Activated naive CD8-positive, alpha-beta T cell treated with anti-CD3 and anti-CD28 coated beads, Interleukin-2, amount 50 U/mL, for 24 hours (primary cell): ENCODE data around the gene GABPB2.

Experiments
- ATAC-seq: fragments of 150-1000 bp; cut with Tn5 transposase; one replicate; pipeline ENCODE4 v1.10.0; 2021
- DNase-seq: peaks from one replicate; pipeline ENCODE4 v3.0.0; 2021
- H3K27ac Mint-ChIP-seq: one replicate; pipeline ENCODE4 v1.8.0; 2021; ENCODE audit warnings: mild to moderate bottlenecking, mixed read lengths
- H3K27me3 Mint-ChIP-seq: one replicate; pipeline ENCODE4 v1.8.0; 2021; ENCODE audit warnings: mixed read lengths
- H3K36me3 Mint-ChIP-seq: one replicate; pipeline ENCODE4 v1.8.0; 2021; ENCODE audit warnings: low read depth, mixed read lengths
- H3K4me1 Mint-ChIP-seq: one replicate; pipeline ENCODE4 v1.8.0; 2021; ENCODE audit warnings: mixed read lengths
- H3K4me3 Mint-ChIP-seq: one replicate; pipeline ENCODE4 v1.8.0; 2021; ENCODE audit warnings: mild to moderate bottlenecking, moderate library complexity, mixed read lengths
- H3K9me3 Mint-ChIP-seq: one replicate; pipeline ENCODE4 v1.8.0; 2021; ENCODE audit warnings: mixed read lengths

GABPB2 gene

DNA sequence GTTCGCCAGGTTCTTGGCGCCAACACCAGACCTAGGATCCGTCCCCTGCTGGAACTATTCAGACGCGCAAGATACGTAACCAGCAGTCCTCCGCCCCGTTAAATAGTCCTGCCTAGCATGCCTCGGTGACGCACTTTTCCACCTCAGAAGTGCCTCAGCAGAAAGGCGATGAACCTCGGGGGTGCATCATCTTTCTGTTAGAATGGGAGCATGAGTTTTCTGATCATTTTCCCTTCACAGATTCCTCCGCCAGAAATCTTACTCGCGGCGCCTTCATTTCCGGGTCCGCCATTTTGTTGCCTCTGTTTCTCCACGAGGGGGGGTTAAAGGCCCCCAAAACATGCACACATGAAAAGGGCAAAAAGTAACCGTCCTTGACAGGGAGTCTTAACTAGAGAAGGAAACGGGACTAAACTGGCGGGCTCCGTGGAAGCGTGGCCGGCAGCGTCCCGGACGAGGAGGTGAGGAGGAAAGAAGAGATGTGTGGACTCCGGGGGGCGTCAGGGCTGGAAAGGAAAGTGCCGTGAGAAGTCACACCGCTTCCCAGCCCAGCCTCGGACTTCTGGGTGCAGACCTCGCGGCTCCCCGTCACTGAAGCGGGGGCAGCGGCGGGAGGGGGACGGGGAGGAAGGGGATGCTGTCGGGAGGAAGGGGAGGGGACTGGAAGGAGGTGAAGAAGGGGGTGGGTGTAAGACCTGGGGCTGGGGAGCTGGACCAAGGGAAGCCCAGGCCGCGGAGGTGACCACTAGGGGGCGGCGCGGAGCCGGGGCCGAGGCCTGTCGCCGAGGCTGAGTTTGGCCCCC is at the start of gene GABPB2:
TSS of gene GABPB2 (plus strand) at position 288 of the 803 bp plus-strand sequence. CDS start 17,429 bp downstream, outside the sequence.
- Mint-ChIP-seq H3K27ac (peak within 1 kb of the TSS; percentile 99), H3K4me3 (peak within 1 kb of the TSS; percentile 97), H3K4me1 (peaks cover 33% of the 10 kb centered on the region), H3K36me3 (peaks cover 16% of the 10 kb centered on the region), H3K9me3 (no peaks in the 10 kb centered on the region), H3K27me3 (no peaks in the 10 kb centered on the region)
- peak; percentile 93 for ATAC-seq
- DNase-seq, result peak; percentile 94

DNA sequence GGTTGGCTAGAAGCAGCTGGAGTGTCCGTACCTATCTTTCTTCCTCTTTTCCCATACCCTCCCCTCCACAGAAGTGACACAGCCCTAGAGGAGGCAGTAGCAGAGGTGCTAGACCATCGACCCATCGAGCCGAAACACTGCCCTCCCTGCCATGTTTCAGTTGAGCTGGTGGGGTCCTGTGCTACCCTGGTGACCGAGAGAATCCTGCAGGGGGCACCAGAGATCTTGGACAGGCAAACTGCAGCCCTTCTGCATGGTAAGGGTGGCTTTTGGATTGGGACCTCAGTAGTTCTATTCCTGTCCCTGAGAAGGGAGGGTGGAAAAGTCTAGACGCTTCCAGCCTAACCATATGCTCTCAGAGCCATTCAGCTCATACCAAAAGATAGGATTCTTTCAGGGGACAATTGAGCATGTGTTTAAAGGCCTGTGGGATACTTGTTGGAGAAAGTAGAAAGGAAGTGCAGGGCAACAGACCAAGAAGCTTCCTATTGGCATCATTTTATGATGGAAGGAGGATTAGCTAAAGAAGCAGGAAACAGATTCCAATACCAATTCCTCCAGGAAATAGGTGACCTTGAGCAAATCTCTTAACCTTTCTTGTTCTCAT is 45.9 kb upstream of the GABPB2 start:
- H3K4me3 Mint-ChIP-seq, result no peak overlapping the region
- peak; percentile 86 for DNase-seq

DNA sequence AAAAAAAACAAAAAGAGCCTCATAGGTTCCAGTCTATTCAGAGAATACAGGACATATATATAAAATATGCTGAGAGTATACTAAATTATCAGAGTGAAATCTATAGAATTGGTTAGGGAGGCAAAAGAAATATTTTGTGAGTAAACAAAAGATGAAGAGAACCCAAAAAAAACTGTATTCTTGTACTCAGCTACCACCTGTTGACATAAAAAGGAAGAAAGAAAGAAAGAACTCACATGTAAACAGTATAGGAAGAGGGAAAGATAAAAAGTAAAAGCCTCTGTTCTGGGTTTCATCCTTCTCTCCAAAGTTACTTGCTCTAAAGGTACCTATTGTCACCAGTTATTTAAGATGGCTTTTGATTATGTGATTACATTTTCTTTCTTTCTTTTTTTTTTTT is 44.1 kb upstream of the GABPB2 start:
- no peak overlapping the region for H3K4me3 Mint-ChIP-seq
- no peaks in the 10 kb centered on the region for H3K27me3 Mint-ChIP-seq
- no peak overlapping the region for H3K27ac Mint-ChIP-seq
- peaks cover 16% of the 10 kb centered on the region for H3K36me3 Mint-ChIP-seq
- ATAC-seq, result no peak
- peaks cover 5% of the 10 kb centered on the region for H3K4me1 Mint-ChIP-seq
- H3K9me3 Mint-ChIP-seq, result no peaks in the 10 kb centered on the region
- DNase-seq, result no peak

More for the DNA sequence above, 45.9 kb upstream of the GABPB2 start:
- peaks cover 5% of the 10 kb centered on the region for H3K4me1 Mint-ChIP-seq
- peaks cover 15% of the 10 kb centered on the region for H3K36me3 Mint-ChIP-seq
- H3K27me3 Mint-ChIP-seq, result no peaks in the 10 kb centered on the region
- H3K9me3 Mint-ChIP-seq, result no peaks in the 10 kb centered on the region
- peak; percentile 99 for ATAC-seq
- no peak overlapping the region for H3K27ac Mint-ChIP-seq

DNA sequence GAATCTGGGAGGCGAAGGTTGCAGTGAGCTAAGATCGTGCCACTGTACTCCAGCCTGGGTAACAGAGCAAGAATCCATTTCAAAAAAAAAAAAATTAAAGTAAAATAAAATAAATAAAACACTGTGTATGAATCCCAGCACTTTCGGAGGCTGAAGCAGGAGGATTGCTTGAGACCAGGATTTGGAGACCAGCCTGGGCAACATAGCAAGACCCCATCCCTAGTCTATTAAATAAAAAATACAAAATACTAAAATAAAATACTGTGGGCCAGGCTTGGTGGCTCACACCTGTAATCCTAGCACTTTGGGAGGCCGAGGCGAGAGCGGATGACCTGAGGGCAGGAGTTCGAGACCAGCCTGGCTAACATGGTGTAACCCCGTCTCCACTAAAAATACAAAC is 38.4 kb upstream of the GABPB2 start:
- ATAC-seq (no peak), DNase-seq (no peak)
- H3K9me3 Mint-ChIP-seq, result no peaks in the 10 kb centered on the region
- no peaks in the 10 kb centered on the region for H3K27me3 Mint-ChIP-seq
- no peaks in the 10 kb centered on the region for H3K4me1 Mint-ChIP-seq
- peaks cover 17% of the 10 kb centered on the region for H3K36me3 Mint-ChIP-seq
- no peak overlapping the region for H3K4me3 Mint-ChIP-seq
- no peak overlapping the region for H3K27ac Mint-ChIP-seq

DNA sequence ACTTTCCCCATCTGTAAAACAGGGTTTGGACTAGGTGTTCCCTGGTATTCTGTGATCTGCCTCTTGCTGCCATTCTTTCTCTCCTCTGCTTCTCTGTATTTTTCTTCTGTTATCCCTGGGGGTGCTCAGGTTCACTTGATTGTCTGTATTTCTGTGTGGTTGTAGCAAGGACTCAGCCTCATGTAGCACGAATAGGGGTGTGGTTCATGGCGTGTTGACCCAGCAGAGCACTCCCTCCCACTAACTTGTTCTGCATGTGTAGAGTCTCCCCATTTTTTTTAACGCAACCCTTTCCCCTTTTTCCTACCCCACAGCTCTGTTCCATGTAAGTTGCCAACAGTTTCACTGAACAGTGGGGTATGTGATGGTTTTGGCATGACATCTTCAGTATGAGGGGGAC is 35.4 kb upstream of the GABPB2 start:
- no peaks in the 10 kb centered on the region for H3K27me3 Mint-ChIP-seq
- no peak for DNase-seq
- H3K36me3 Mint-ChIP-seq, result peaks cover 11% of the 10 kb centered on the region
- H3K4me3 Mint-ChIP-seq, result no peak overlapping the region
- no peak for ATAC-seq
- no peak overlapping the region for H3K27ac Mint-ChIP-seq
- H3K9me3 Mint-ChIP-seq, result no peaks in the 10 kb centered on the region
- H3K4me1 Mint-ChIP-seq, result no peaks in the 10 kb centered on the region

DNA sequence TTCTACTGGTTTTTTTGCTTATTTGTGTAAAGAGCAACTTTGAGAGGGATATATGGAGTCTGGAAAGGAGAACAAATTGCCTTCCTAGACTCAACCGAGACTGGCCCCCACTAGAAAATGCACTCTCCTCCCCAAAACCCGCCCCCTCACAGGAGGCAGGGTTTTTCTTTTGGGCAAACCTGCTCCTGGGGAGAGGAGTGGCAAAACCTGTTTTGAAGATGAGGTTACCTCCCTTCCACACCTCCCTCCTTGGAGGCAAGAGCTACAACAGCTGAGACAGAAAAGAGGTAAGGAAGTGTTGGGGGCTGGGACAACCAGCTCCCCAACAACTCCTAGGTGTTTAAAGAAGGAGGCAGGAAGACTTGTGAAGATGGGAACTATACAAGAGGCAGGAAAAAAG is 34.2 kb upstream of the GABPB2 start, which contains the start of gene BNIPL:
TSS of gene BNIPL (plus strand) at position 231 of the 400 bp plus-strand sequence. CDS start at position 371, 140 bp downstream.
- ATAC-seq (no peak), DNase-seq (no peak)
- Mint-ChIP-seq H3K4me3 (no peak within 1 kb of the TSS), H3K9me3 (no peaks in the 10 kb centered on the region), H3K4me1 (no peaks in the 10 kb centered on the region), H3K36me3 (peaks cover 10% of the 10 kb centered on the region), H3K27ac (no peak within 1 kb of the TSS), H3K27me3 (no peaks in the 10 kb centered on the region)

DNA sequence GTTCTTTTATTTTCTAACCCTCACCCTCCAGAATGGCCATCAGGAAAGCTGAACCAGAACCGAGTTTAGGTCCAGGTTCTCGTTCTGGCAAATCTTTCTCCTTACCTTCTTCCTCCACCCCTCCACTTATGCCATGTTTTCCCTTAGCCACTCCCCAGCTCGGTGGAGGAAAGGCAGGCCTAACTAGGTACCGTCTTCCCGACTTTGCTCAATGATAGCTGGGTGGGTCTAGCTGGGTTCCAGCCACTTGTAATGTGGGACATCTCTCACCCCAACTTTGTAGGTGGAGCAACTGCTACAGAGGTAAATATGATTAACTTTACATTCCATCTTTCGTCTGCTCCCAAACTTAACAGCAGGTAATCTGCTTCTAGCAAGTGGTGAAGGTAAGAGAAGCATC is 33.5 kb upstream of the GABPB2 start:
- DNase-seq, result no peak
- H3K4me1 Mint-ChIP-seq, result no peaks in the 10 kb centered on the region
- no peak overlapping the region for H3K4me3 Mint-ChIP-seq
- H3K9me3 Mint-ChIP-seq, result no peaks in the 10 kb centered on the region
- no peaks in the 10 kb centered on the region for H3K27me3 Mint-ChIP-seq
- H3K36me3 Mint-ChIP-seq, result peaks cover 8% of the 10 kb centered on the region
- H3K27ac Mint-ChIP-seq, result no peak overlapping the region
- no peak for ATAC-seq

DNA sequence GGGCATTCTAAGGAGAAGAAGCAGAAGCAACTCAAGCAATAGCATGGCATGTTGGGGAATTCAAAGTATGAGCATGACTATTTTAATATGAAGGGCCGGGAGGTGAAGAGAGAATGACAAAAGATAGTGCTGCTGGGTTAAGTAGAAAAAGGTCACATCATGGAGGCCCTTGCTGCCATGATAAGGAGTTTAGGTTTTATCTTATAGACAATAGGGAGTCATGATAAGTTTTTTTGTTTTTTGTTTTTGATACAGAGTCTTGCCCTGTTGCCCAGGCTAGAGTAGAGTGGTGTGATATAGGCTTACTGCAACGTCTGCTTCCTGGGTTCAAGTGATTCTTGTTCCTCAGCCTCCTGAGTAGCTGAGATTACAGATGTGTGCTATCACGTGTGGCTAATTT is 31.0 kb upstream of the GABPB2 start:
- DNase-seq (no peak), ATAC-seq (no peak)
- peaks cover 5% of the 10 kb centered on the region for H3K36me3 Mint-ChIP-seq
- H3K9me3 Mint-ChIP-seq, result no peaks in the 10 kb centered on the region
- H3K4me1 Mint-ChIP-seq, result peaks cover 6% of the 10 kb centered on the region
- H3K4me3 Mint-ChIP-seq, result no peak overlapping the region
- no peaks in the 10 kb centered on the region for H3K27me3 Mint-ChIP-seq
- no peak overlapping the region for H3K27ac Mint-ChIP-seq

DNA sequence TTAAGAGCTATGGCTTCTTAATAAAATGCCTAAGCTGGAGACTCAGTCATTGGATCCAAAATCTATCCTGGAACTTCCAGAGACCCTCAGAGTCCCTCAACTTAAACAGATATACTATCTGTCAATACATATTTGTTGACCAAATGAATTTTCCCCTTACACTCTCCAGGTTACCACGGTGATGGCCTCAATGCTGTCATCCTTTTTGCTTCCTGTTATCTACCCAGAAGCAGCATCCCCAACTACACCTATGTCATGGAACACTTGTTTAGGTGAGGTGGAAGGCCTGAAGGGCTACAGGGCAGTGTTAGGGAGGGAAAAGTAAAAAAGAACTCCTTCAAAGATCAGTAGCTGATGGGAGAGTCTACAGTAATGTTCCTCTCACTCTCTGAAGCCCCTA is 27.4 kb upstream of the GABPB2 start:
- DNase-seq (no peak), ATAC-seq (no peak)
- Mint-ChIP-seq H3K4me3 (no peak overlapping the region), H3K27me3 (no peaks in the 10 kb centered on the region), H3K36me3 (peaks cover 2% of the 10 kb centered on the region), H3K4me1 (peaks cover 22% of the 10 kb centered on the region), H3K27ac (no peak overlapping the region), H3K9me3 (no peaks in the 10 kb centered on the region)

DNA sequence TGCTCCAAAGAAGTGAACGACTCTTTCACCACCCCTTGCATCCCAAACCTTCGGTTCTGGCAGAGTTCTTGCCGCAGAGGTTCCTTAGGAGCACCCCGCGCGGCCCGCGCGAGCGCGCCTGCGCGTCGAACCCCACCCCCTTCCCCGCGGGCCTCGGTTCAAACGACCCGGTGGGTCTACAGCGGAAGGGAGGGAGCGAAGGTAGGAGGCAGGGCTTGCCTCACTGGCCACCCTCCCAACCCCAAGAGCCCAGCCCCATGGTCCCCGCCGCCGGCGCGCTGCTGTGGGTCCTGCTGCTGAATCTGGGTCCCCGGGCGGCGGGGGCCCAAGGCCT is 23.0 kb upstream of the GABPB2 start, which contains the start of gene C1orf56:
TSS of gene C1orf56 (plus strand) at position 161 of the 334 bp plus-strand sequence. CDS start at position 258, 97 bp downstream.
- peak; percentile 71 for DNase-seq
- no peaks in the 10 kb centered on the region for H3K9me3 Mint-ChIP-seq
- ATAC-seq, result peak; percentile 69

DNA sequence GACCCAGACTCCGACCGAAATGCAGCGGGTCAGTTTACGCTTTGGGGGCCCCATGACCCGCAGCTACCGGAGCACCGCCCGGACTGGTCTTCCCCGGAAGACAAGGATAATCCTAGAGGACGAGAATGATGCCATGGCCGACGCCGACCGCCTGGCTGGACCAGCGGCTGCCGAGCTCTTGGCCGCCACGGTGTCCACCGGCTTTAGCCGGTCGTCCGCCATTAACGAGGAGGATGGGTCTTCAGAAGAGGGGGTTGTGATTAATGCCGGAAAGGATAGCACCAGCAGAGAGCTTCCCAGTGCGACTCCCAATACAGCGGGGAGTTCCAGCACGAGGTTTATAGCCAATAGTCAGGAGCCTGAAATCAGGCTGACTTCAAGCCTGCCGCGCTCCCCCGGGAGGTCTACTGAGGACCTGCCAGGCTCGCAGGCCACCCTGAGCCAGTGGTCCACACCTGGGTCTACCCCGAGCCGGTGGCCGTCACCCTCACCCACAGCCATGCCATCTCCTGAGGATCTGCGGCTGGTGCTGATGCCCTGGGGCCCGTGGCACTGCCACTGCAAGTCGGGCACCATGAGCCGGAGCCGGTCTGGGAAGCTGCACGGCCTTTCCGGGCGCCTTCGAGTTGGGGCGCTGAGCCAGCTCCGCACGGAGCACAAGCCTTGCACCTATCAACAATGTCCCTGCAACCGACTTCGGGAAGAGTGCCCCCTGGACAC is 22.5 kb upstream of the GABPB2 start:
- Mint-ChIP-seq H3K27me3 (no peaks in the 10 kb centered on the region), H3K4me1 (peaks cover 37% of the 10 kb centered on the region)

More for the DNA sequence above, 23.0 kb upstream of the GABPB2 start, which contains the start of gene C1orf56:
- Mint-ChIP-seq H3K36me3 (peaks cover 27% of the 10 kb centered on the region), H3K27me3 (no peaks in the 10 kb centered on the region), H3K4me3 (peak within 1 kb of the TSS; percentile 88), H3K27ac (peak within 1 kb of the TSS; percentile 87), H3K4me1 (peaks cover 40% of the 10 kb centered on the region)

DNA sequence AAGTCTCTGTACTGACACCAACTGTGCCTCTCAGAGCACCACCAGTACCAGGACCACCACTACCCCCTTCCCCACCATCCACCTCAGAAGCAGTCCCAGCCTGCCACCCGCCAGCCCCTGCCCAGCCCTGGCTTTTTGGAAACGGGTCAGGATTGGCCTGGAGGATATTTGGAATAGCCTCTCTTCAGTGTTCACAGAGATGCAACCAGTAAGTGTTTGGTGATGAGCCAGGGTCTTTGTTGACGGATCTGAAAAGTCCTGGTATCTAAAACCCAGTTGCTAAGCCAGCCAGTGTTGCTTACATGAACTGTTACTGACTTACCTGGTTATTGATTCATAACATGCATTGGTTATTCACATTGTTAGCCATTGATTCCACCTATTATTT is 21.9 kb upstream of the GABPB2 start:
- Mint-ChIP-seq H3K9me3 (no peaks in the 10 kb centered on the region), H3K27ac (no peak overlapping the region), H3K27me3 (no peaks in the 10 kb centered on the region), H3K4me1 (peaks cover 34% of the 10 kb centered on the region), H3K36me3 (peaks cover 34% of the 10 kb centered on the region), H3K4me3 (peak overlapping the region; percentile 88)
- no peak for ATAC-seq
- DNase-seq, result no peak

More for the DNA sequence above, 22.5 kb upstream of the GABPB2 start:
- H3K27ac Mint-ChIP-seq, result peak overlapping the region; percentile 87
- peak; percentile 62 for DNase-seq
- peak overlapping the region; percentile 88 for H3K4me3 Mint-ChIP-seq
- ATAC-seq, result peak; percentile 83
- peaks cover 29% of the 10 kb centered on the region for H3K36me3 Mint-ChIP-seq
- no peaks in the 10 kb centered on the region for H3K9me3 Mint-ChIP-seq

DNA sequence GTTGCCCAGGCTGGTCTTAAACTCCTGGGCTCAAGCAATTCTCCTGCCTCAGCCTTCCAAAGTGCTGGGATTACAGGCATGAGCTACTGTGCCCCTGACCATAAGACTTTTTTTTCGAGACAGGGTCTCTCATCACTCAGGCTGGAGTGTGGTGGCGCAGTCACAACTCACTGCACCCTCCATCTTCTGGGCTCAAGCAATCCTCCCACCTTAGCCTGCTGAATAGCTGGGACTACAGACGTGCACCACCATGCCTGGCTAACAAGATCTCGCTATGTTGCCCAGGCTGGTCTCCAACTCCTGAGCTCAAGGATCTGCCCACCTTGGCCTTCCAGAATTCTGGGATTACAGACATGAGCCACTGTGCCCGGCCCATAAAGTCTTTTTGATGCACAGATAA is 21.1 kb upstream of the GABPB2 start:
- Mint-ChIP-seq H3K4me1 (peaks cover 40% of the 10 kb centered on the region), H3K36me3 (peaks cover 42% of the 10 kb centered on the region), H3K27ac (peak overlapping the region; percentile 31)

DNA sequence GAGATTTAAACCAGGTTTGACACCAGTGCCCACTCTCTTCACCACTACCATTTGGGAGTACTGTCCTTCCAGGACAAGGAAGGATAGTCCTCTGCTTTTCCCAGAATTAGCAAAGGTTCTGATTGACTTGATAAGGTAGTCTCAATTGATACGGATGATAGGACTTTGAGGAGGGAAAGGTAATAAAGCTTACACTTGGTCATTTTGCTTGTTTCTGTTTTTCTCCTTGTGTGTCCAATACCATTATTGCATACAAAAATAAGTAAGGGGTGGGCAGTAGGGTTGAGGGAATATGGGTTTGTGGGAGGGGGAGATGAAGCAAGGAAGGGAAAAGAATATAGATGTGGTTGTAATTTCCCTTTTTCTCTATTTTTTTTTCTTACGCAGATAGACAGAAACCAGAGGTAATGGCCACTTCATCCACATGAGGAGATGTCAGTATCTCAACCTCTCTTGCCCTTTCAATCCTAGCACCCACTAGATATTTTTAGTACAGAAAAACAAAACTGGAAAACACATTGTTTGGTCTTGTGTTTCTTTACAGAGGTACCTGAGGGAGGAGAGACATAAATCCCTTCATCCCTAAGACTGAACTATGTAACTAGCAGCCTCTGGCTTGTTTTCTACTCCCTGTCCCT is 20.4 kb upstream of the GABPB2 start:
- ATAC-seq (no peak), DNase-seq (no peak)
- H3K36me3 Mint-ChIP-seq, result peaks cover 49% of the 10 kb centered on the region
- H3K27me3 Mint-ChIP-seq, result no peaks in the 10 kb centered on the region
- peak overlapping the region; percentile 31 for H3K27ac Mint-ChIP-seq
- H3K4me3 Mint-ChIP-seq, result no peak overlapping the region
- H3K4me1 Mint-ChIP-seq, result peaks cover 47% of the 10 kb centered on the region
- H3K9me3 Mint-ChIP-seq, result no peaks in the 10 kb centered on the region

More for the DNA sequence above, 21.1 kb upstream of the GABPB2 start:
- no peak for DNase-seq
- Mint-ChIP-seq H3K27me3 (no peaks in the 10 kb centered on the region), H3K4me3 (no peak overlapping the region), H3K9me3 (no peaks in the 10 kb centered on the region)
- no peak for ATAC-seq
